Esophagus (tissue), 2 donors: ENCODE measurements around the gene MDM4. TPM values are rescaled to one million over a fixed set of nuclear protein-coding genes. Genes with fewer than 3 reads are reported as not detected.
A peak's percentile ranks its signal among the peaks of the same experiment; 100 is the strongest.
"Not testable (repeated sequence)": the region's sequence is repeated elsewhere in the genome, so short reads cannot be mapped to it uniquely, and the experiment has no call there.

Experiments
- H3K27ac ChIP-seq, 2 donors: one replicate each; pipeline ENCODE4 v1.5.1; 2013; ENCODE audit warnings: low read depth in 2 of 2, mild to moderate bottlenecking in 2 of 2, inconsistent platforms in 1 of 2, low read length in 1 of 2, moderate library complexity in 1 of 2
- H3K27me3 ChIP-seq, 2 donors: one replicate each; pipeline ENCODE4 v1.6.1; 2013; ENCODE audit warnings: low read length in 2 of 2, control low read depth in 1 of 2, mild to moderate bottlenecking in 1 of 2; ENCODE audit not compliant: insufficient read depth in 2 of 2, control insufficient read depth in 1 of 2
- H3K36me3 ChIP-seq, 2 donors: one replicate each; pipeline ENCODE4 v1.6.1; 2013; ENCODE audit warnings: low read length in 1 of 2; ENCODE audit not compliant: control insufficient read depth in 2 of 2, insufficient read depth in 2 of 2
- H3K4me1 ChIP-seq, 2 donors: one replicate each; pipeline ENCODE4 v1.6.1; 2013; ENCODE audit warnings: low read length in 1 of 2; ENCODE audit not compliant: control insufficient read depth in 2 of 2, insufficient read depth in 2 of 2
- H3K4me3 ChIP-seq, 2 donors: one replicate each; pipeline ENCODE4 v1.5.1; 2013; ENCODE audit warnings: low read length in 2 of 2, mild to moderate bottlenecking in 2 of 2, low read depth in 1 of 2, moderate library complexity in 1 of 2
- H3K9me3 ChIP-seq, 2 donors: one replicate each; pipeline ENCODE4 v1.6.1; 2013; ENCODE audit warnings: mild to moderate bottlenecking in 2 of 2, low read depth in 1 of 2, low read length in 1 of 2, moderate library complexity in 1 of 2; ENCODE audit not compliant: control insufficient read depth in 2 of 2, insufficient read depth in 1 of 2
- WGBS, 2 donors: extraction: QIAGEN DNeasy Blood & Tissue Kit; methylation state at CpG; one replicate each; pipeline ENCODE4 v1.1.7; 2013; 5-methylcytosine and 5-hydroxymethylcytosine counted together
- polyA plus RNA-seq, 2 donors: library from polyadenylated mRNA; stranded (reverse); fragments of 200-250 nt; gene quantifications; one replicate each; pipeline ENCODE4 v1.2.3, GENCODE V29; 2013
- donor health status: healthy with polysubstance abuse.
- donor health status: Bipolar disorder and iron deficiency.

MDM4 gene
- polyA plus RNA-seq, 2 donors = 4.0 to 14.0 TPM

DNA sequence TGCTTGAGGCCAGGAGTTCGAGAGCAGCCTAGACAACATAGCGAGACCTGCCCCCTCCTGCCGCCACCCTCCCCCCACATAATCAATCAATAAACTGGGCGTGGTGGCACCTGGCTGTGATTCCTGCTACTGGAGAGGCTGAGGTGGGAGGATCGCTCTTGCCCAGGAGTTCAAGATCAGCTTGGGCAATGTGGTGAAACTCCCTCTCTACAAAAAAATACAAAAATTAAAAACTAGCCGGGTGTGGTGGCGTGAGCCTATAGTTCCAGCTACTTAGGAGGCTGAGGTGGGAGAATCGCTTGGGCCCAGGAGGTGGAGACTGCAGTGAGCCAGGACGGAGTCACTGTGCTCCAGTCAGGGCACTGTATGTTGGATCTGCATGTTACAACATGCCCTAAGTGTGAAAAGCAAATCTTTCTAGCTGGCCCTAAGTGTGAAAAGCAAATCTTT is 7.0 kb upstream of the MDM4 start:
- Histone ChIP-seq H3K27me3 (no peaks in the 10 kb centered on the region), H3K27ac (no peak overlapping the region), H3K9me3 (no peaks in the 10 kb centered on the region), H3K4me3 (no peak overlapping the region), H3K36me3 (no peaks in the 10 kb centered on the region), H3K4me1 (peaks cover 0 to 6% of the 10 kb centered on the region in 2 donors)
- 75 to 86% methylated on average over 9 of the region's 9 CpGs for WGBS, 2 donors

DNA sequence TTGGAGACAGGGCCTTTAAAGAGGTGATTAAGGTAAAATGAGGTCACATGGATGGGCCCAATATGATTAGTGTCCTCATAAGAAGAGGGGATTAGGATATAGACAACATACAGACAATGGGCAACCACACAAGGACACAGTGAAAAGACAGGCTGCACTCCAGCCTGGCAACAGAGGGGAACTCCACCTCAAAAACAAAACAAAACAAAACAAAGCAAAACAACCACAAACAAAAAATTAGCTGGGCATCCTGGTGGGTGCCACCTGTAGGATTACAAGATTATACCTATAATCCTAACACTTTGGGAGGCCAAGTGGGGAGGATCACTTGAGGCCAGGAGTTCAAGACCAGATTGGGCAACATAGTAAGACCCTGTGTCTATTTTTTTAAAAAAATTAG is 4.8 kb upstream of the MDM4 start:
- Histone ChIP-seq H3K4me1 (peaks cover 0 to 6% of the 10 kb centered on the region in 2 donors), H3K36me3 (no peaks in the 10 kb centered on the region), H3K9me3 (no peaks in the 10 kb centered on the region), H3K27ac (no peak overlapping the region), H3K27me3 (no peaks in the 10 kb centered on the region), H3K4me3 (no peak overlapping the region)

DNA sequence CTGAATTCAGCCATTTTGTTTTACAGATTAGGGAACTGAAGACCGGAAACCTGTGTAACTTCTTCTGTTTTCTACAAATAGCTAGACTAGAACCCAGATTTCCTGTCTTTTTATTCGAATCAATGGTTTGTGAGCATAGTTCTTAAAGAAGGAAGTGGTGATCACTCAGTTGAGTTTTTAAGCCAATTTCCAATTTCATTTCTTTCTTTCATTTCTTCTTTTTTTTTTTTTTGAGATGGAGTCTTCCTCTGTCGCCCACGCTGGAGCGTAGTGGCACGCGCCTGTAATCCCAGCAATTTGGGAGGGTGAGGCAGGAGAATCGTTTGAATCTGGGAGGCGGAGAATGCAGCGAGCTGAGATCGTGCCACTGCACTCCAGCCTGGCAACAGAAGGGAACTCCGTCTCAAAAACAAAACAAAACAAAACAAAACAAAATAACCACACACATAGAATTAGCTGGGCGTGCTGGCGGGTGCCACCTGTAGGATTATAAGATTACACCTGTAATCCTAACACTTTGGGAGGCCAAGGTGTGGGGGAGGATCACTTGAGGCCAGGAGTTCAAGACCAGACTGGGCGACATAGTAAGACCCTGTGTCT is 3.0 kb upstream of the MDM4 start:
- Histone ChIP-seq H3K27ac (peak overlapping the region in 1 of 2 donors; percentile 40), H3K4me1 (peaks cover under 1 to 5% of the 10 kb centered on the region in 2 donors), H3K27me3 (no peaks in the 10 kb centered on the region), H3K4me3 (no peak overlapping the region), H3K9me3 (no peaks in the 10 kb centered on the region), H3K36me3 (no peaks in the 10 kb centered on the region)
- 57 to 64% methylated on average over 15 of the region's 15 CpGs for WGBS, 2 donors

DNA sequence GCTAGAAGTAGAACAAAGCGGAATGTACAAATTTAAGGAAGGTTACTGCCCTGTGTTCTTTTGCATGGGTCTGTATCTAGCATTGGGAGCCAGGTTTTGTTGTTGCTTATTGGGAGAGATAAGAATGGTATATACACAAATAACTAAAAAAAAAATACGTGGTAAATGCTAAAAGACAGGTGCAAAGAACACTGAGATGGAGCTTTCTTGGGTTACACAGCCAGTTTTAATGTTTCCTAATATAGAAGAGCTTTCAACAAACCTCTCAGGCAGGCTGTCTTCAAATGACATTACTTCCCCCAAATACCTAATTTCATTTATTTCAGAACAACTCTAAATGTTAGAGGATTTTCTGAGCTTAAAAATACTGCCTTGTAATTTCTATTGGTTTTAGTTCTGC is 1.4 kb upstream of the MDM4 start:
- no peak overlapping the region for H3K27ac ChIP-seq
- H3K4me1 ChIP-seq = peaks cover 2 to 5% of the 10 kb centered on the region in 2 donors
- H3K4me3 ChIP-seq = no peak overlapping the region
- no peaks in the 10 kb centered on the region for H3K27me3 ChIP-seq
- 64 to 70% methylated on average over 2 of the region's 2 CpGs for WGBS, 2 donors
- H3K36me3 ChIP-seq = no peaks in the 10 kb centered on the region
- no peaks in the 10 kb centered on the region for H3K9me3 ChIP-seq

DNA sequence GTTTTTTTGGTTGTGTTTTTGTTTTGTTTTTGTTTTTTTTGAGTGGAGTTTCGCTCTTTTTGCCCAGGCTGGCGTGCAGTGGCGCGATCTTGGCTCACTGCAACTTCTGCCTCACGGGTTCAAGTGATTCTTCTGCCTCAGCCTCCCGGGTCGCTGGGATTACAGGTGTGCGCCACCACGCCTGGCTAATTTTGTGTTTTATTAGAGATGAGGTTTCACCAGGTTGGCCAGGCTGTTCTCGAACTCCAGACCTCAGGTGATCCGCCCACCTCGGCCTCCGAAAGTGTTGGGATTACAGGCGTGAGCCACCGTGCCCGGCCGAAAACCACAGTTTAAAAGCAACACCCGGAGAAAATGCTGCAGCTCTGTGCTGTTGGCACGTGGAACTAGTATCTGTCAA is 1.2 kb downstream of the MDM4 start:
- H3K9me3 ChIP-seq, H3K4me1 ChIP-seq, H3K27ac ChIP-seq, H3K36me3 ChIP-seq, H3K27me3 ChIP-seq: not testable (repeated sequence)
- H3K4me3 ChIP-seq = peak overlapping the region in 1 of 2 donors; percentile 81
- WGBS, 2 donors = 84 to 85% methylated on average over 19 of the region's 19 CpGs

DNA sequence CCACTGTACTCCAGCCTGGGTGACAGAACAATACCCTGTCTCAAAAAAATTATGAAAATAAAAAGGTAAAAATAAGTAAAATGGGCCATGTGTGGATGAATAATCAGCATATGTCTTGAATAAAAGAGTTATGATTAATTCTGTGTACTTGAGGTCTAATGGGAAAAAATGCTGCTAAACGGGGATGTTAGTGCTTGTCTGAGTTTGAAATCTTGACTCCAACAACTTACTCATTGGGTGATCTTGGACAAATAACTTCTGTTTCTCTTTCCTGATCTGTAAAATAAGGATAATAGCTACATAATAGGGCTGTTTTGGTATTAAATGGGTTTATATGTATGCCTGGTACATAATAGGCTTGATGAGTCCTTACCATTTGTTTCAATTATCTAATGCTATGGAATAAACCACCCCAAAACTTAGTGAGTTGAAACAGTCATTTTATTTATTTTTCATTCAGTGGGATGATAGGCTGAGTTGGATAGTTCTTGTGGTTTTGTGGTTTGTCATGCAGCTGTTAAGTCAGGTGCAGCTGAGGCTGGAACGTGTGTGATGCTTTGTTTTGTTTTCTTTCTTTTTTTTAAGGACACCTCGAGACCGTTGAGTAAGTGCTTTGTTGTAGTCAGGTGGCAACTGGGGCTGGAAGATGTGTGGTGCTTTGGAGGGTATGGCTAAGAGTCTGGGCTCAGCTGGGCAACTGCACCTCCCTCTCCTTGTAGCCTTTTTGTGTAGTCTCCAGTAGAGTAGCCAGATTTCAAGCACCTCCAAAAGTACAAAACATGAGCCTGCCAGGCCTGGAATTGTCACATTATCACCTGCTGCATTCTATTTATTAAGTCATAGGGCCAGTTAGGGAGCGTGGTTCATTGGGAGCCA is 4.9 kb downstream of the MDM4 start:
- H3K4me3 ChIP-seq = no peak overlapping the region
- H3K27me3 ChIP-seq = no peaks in the 10 kb centered on the region
- peaks cover 0 to 5% of the 10 kb centered on the region in 2 donors for H3K9me3 ChIP-seq
- peaks cover 2 to 5% of the 10 kb centered on the region in 2 donors for H3K4me1 ChIP-seq
- peaks cover 0 to 2% of the 10 kb centered on the region in 2 donors for H3K36me3 ChIP-seq
- WGBS, 2 donors = 40 to 49% methylated on average over 5 of the region's 5 CpGs
- H3K27ac ChIP-seq = no peak overlapping the region

DNA sequence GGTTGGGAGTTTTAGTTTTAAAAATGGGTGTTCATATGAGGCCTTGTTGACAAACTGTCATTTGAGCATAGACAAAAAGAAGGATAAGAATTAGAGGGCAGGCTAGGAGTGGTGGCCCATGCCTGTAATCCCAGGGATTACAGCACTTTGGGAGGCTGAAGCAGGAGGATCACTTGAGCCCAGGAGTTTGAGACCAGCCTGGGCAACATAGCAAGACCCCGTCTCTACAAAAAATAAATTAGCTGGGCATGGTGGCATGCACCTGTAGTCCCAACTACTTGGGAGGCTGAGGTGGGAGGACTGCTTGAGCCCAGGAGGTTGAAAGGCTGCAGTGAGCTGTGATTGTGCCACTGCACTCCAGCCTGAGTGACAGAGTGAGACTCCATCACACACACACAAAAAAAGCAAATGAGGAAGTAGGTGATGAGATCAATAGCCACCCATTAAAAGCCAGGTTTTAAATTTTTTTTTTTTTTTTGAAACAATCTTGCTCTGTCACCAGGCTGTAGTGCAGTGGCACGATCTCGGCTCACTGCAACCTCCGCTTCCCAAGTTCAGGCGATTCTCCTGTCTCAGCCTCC is 5.8 kb downstream of the MDM4 start:
- WGBS, 2 donors = 83 to 91% methylated on average over 5 of the region's 5 CpGs
- H3K4me1 ChIP-seq, H3K27me3 ChIP-seq, H3K36me3 ChIP-seq, H3K27ac ChIP-seq, H3K4me3 ChIP-seq, H3K9me3 ChIP-seq: not testable (repeated sequence)

DNA sequence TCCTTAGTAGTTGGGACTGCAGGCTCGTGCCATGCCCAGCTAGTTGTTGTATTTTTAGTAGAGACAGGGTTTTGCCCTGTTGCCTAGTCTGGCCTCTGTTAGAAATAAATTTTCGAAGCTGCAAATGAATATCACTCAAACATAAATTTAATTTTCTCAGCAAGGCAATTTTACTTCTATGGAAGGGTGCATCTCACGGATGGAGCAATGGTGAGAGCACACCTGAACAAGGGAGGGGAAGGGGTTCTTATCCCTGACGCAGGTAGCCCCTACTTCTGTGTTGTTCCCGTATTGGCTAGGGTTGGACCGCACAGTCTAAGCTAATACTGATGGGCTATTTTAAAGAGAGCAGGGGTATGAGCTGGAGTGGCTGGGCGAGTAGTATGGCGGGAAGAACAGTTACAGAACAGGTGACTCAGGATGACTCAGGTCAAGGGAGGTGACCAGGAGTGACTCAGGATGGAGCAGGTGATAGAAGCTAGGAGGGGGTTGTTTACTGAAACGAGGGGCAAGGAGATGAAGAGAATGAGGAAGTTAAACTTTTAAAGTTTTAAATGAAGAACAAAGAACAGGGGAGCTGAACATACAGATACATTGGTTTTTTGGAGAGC is 7.5 kb downstream of the MDM4 start:
- peaks cover 0 to 5% of the 10 kb centered on the region in 2 donors for H3K9me3 ChIP-seq
- 85% methylated on average over 9 of the region's 9 CpGs for whole genome bisulfite sequencing, 2 donors
- H3K36me3 ChIP-seq = peaks cover 4 to 10% of the 10 kb centered on the region in 2 donors
- H3K4me1 ChIP-seq = peaks cover 0 to 2% of the 10 kb centered on the region in 2 donors
- no peak overlapping the region for H3K27ac ChIP-seq
- H3K4me3 ChIP-seq = no peak overlapping the region
- no peaks in the 10 kb centered on the region for H3K27me3 ChIP-seq

DNA sequence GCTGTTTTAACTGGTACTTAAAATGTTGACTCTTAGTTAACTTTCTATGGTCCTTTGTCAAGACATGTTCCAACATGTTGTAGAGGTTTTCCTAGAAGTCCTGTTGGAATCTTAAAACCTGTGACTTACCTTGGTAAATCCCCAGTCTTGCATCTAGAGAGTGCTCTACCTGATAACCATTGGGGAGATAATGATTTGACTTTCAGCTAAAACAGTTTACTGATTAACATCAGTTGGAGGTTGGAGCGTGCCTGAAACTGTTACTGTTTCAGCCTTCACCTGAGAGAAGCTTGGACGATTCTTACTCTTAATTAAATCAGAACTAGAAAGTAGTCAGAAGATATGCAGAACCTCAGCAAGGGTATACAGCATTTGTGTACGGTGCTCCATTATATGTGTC is 8.8 kb downstream of the MDM4 start:
- Histone ChIP-seq H3K9me3 (peaks cover 0 to 5% of the 10 kb centered on the region in 2 donors), H3K27me3 (no peaks in the 10 kb centered on the region), H3K4me3 (no peak overlapping the region), H3K27ac (no peak overlapping the region), H3K36me3 (peaks cover 10 to 19% of the 10 kb centered on the region in 2 donors), H3K4me1 (no peaks in the 10 kb centered on the region)
- WGBS, 2 donors = 74 to 82% methylated on average over 3 of the region's 3 CpGs
